ENCODE measurements around the gene CELF2. TPM values are rescaled to one million over a fixed set of nuclear protein-coding genes. Genes with fewer than 3 reads are reported as not detected.

CELF2 gene
- total and polyA plus RNA-seq, 2 of the 4 experiments (the other 2 are of a cell fraction): 3.5 to 6.6 TPM

DNA sequence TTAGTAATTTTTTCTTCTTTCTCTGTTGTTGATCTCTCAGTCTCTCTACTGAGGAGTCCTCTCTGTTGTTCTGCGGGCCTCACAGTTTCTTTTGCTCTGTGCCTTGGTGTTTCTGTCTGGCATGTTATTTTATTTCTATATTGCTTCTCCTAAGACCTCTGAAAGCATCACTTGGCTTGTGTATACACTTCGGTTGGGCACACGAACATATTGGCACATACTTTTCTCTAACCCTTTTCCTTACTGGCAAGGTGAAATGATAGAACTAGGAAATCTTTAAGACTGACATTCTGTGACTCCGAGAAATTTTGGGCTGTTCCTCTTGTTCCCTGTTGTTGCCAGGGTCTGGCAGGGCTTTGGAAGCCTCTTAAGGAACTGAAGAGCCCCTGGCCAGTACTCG lies 148.9 kb downstream of the CELF2 start:
- Histone ChIP-seq H3K27me3 (ENCODE audit: control insufficient read depth, insufficient read depth, low read length) (peaks cover 3% of the 10 kb centered on the region; the same call in 1 of the 2 replicates), H4K91ac (ENCODE audit: insufficient read depth, low read depth, low read length) (no peak overlapping the region), H2BK15ac (ENCODE audit: low read depth, low read length) (no peak overlapping the region), H3K9me1 (ENCODE audit: insufficient read depth, low read length) (0 out of 2 replicates have a peak, but pooled peaks cover 4% of the 10 kb centered on the region), H3K18ac (ENCODE audit: low read depth, low read length) (no peak overlapping the region), H3K14ac (replicated peaks; ENCODE audit: low read depth, low read length) (no peak overlapping the region), H4K20me1 (ENCODE audit: insufficient read depth, low read length) (no peaks in the 10 kb centered on the region), H3K4me3 (ENCODE audit: insufficient read depth, low read depth, low read length) (no peak overlapping the region), H3K9me3 (ENCODE audit: control insufficient read depth, insufficient read depth, low read length) (no peaks in the 10 kb centered on the region), H3K27ac (ENCODE audit: insufficient read depth, low read length) (no peak overlapping the region), H3K4me2 (ENCODE audit: low read depth, low read length) (no peak overlapping the region), H3K4me1 (ENCODE audit: control insufficient read depth, insufficient read depth, low read length) (peaks cover 3% of the 10 kb centered on the region; the same call in 1 of the 2 replicates), H3K4ac (ENCODE audit: low read depth, low read length) (no peak overlapping the region), H4K5ac (ENCODE audit: low read depth, low read length) (no peak overlapping the region), H3K23ac (ENCODE audit: low read depth, low read length) (no peak overlapping the region), H4K8ac (ENCODE audit: low read depth in 2 of 2, low read length in 2 of 2) (no peak overlapping the region), H3K36me3 (ENCODE audit: control insufficient read depth, insufficient read depth, low read length) (no peaks in the 10 kb centered on the region), H3K79me1 (ENCODE audit: low read depth in 1 of 2, low read length in 2 of 2) (no peaks in the 10 kb centered on the region), H2AK5ac (ENCODE audit: low read depth, low read length) (no peak overlapping the region), H2BK5ac (ENCODE audit: low read depth, low read length, poor library complexity, severe bottlenecking) (no peak overlapping the region), H2AK9ac (replicated peaks; ENCODE audit: low read depth, low read length, poor library complexity) (no peak overlapping the region), H2AFZ (replicated peaks; ENCODE audit: low read length, poor library complexity) (no peak overlapping the region), H3K9ac (ENCODE audit: low read depth, low read length) (no peak overlapping the region), H2BK20ac (ENCODE audit: low read depth, low read length) (no peak overlapping the region), H2BK120ac (ENCODE audit: low read depth, low read length) (no peak overlapping the region), H3K56ac (ENCODE audit: extremely low read depth, insufficient read depth, low read length) (no peak overlapping the region)
- in situ Hi-C loops (cut with MboI; ENCODE audit: low sequenced_read_pairs) (no loop called here), dilution Hi-C loops (cut with HindIII; ENCODE audit: low sequenced_read_pairs, unreplicated experiment) (no loop called here), intact Hi-C loops (cut with micrococcal nuclease) (no loop called here)
- ATAC-seq (ENCODE audit: low read depth) (no peak), DNase-seq (no peak)
- ChIA-PET POLR2A (ENCODE audit: unreplicated experiment) (no interaction called here), CTCF (no interaction called here)
- TF ChIP-seq NFE2L2 (IDR thresholded peaks at IDR 0.05; ENCODE audit: low read depth, low read length) (no peak), BHLHE40 (IDR thresholded peaks at IDR 0.05; ENCODE audit: low read depth, low read length) (no peak), MXI1 (IDR thresholded peaks at IDR 0.05; ENCODE audit: borderline replicate concordance, low read depth, low read length) (no peak), SMC3 (IDR thresholded peaks at IDR 0.05; ENCODE audit: low read depth, low read length) (no peak), CHD1 (IDR thresholded peaks at IDR 0.05; ENCODE audit: low read depth, low read length) (no peak), RFX5 (IDR thresholded peaks at IDR 0.05; ENCODE audit: low read depth, low read length) (no peak), MAFK (IDR thresholded peaks at IDR 0.05; ENCODE audit: low read depth, low read length) (no peak), ELK1 (IDR thresholded peaks at IDR 0.05; ENCODE audit: borderline replicate concordance, low read depth, low read length) (no peak), FOS (IDR thresholded peaks at IDR 0.05; ENCODE audit: low read depth, low read length) (no peak), CEBPB (IDR thresholded peaks at IDR 0.05; ENCODE audit: low read depth, low read length) (no peak), RCOR1 (IDR thresholded peaks at IDR 0.05; ENCODE audit: insufficient replicate concordance, low read length) (no peak), MAZ (IDR thresholded peaks at IDR 0.05; ENCODE audit: borderline replicate concordance, low read depth, low read length) (no peak), USF2 (IDR thresholded peaks at IDR 0.05; ENCODE audit: low read depth, low read length) (no peak), RAD21 (IDR thresholded peaks at IDR 0.05; ENCODE audit: low read length) (no peak), POLR2A (IDR thresholded peaks at IDR 0.05; ENCODE audit: low read depth, low read length) (no peak)
- TF ChIP-seq, protein P1, sequence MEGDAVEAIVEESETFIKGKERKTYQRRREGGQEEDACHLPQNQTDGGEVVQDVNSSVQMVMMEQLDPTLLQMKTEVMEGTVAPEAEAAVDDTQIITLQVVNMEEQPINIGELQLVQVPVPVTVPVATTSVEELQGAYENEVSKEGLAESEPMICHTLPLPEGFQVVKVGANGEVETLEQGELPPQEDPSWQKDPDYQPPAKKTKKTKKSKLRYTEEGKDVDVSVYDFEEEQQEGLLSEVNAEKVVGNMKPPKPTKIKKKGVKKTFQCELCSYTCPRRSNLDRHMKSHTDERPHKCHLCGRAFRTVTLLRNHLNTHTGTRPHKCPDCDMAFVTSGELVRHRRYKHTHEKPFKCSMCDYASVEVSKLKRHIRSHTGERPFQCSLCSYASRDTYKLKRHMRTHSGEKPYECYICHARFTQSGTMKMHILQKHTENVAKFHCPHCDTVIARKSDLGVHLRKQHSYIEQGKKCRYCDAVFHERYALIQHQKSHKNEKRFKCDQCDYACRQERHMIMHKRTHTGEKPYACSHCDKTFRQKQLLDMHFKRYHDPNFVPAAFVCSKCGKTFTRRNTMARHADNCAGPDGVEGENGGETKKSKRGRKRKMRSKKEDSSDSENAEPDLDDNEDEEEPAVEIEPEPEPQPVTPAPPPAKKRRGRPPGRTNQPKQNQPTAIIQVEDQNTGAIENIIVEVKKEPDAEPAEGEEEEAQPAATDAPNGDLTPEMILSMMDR (conservative IDR thresholded peaks at IDR 0.05; ENCODE audit: low read depth, low read length): no peak
- WGBS, 2 experiments (ENCODE audit: extremely low coverage in 2 of 2, insufficient read length in 1 of 2): 83% methylated on average over 1 of the region's 5 CpGs; no CpG with 5 or more reads in 1 of the 2 experiments
- BruUV-seq (replicated peaks): no TSS peak
